HFF-Myc (cell line): Measurements from ENCODE around the gene DCAF12.
"Not testable (repeated sequence)": the region's sequence is repeated elsewhere in the genome, so short reads cannot be mapped to it uniquely, and the experiment has no call there.

ENCODE experiments used
- DNase-seq: peaks from one replicate; pipeline ENCODE4 v3.0.0-alpha.2; 2011; ENCODE audit warnings: low read depth; ENCODE audit errors: extremely low read depth
- H3K4me3 ChIP-seq: replicated peaks from 2 replicates; pipeline ENCODE4 v1.5.1; 2011; ENCODE audit warnings: low read depth, mild to moderate bottlenecking, control low read depth, low read length
- TF ChIP-seq, protein P1 (sequence below): IDR thresholded peaks from 2 replicates; pipeline ENCODE4 v1.5.1; 2012; ENCODE audit warnings: mild to moderate bottlenecking, low read depth, low read length, control low read depth; ENCODE audit errors: missing control alignments

DCAF12 gene

DNA sequence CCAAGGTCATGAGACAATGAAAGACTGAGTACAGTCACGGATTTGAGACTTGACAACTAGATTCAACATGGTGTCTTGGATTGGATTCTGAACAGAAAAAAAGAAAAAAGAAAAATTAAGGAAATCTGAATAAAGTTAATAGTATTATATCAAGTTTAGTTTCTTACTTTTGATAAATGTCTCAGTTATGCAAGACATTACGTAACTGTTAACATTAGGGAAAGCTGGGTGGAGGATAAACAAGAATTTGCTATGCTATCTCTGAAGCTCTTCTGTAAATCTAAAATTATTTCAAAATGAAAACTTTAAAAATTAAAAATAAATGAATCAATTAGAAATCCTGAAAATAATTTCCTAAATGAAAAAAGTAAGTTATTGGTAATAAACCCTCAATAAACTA is 14.4 kb upstream of the DCAF12 start:
- no peak overlapping the region for H3K4me3 ChIP-seq
- no peak for DNase-seq
- TF ChIP-seq, protein P1, sequence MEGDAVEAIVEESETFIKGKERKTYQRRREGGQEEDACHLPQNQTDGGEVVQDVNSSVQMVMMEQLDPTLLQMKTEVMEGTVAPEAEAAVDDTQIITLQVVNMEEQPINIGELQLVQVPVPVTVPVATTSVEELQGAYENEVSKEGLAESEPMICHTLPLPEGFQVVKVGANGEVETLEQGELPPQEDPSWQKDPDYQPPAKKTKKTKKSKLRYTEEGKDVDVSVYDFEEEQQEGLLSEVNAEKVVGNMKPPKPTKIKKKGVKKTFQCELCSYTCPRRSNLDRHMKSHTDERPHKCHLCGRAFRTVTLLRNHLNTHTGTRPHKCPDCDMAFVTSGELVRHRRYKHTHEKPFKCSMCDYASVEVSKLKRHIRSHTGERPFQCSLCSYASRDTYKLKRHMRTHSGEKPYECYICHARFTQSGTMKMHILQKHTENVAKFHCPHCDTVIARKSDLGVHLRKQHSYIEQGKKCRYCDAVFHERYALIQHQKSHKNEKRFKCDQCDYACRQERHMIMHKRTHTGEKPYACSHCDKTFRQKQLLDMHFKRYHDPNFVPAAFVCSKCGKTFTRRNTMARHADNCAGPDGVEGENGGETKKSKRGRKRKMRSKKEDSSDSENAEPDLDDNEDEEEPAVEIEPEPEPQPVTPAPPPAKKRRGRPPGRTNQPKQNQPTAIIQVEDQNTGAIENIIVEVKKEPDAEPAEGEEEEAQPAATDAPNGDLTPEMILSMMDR, result no peak

DNA sequence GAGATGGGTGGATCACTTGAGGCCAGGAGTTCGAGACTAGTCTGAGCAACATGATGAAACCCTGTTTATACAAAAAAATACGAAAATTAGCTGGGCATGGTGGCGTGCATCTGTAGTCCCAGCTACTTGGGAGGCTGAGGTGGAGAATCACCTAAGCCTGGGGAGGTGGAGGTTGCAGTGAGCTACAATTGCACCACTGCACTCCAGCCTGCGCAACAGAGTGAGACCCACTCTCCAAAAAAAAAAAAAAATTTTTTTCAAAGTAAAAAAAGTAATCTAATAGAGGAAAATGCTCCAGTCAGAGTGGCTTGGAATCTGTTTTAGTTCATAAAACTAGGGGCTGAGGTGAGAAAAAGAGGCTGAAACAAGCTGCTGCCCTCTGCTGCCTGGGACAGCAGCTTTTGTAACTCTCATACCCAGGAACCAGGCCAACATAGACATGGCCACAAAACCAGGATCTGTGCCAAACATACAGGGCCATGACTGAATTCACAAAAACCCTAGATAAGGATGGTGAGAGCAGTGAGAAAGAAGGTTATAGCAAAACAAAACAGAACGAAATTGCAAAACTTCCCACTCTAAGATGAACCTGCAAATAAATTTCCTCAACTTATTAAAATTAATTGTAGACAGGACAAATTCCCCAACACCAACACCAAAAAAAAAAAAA is 13.1 kb upstream of the DCAF12 start:
- no peak overlapping the region for H3K4me3 ChIP-seq
- peak; percentile 36 for DNase-seq
- TF ChIP-seq, protein P1, result peak; percentile 43

DNA sequence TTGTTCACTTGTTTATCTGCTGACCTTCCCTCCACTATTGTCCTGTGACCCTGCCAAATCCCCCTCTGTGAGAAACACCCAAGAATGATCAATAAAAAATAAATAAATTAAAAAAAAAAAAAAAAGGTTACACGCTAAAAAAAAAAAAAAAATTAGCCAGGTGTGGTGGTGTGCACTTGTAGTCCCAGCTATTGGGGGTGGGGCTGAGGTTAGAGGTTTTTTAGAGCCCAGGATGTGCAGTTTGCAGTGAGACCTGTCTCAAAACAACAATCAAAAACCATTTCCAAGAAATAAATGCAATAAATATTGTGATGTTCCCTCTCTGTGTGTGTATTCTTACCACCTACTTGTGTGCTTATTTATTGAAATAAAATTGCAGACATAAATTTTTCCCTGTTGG is 12.1 kb upstream of the DCAF12 start:
- H3K4me3 ChIP-seq, DNase-seq: not testable (repeated sequence)

DNA sequence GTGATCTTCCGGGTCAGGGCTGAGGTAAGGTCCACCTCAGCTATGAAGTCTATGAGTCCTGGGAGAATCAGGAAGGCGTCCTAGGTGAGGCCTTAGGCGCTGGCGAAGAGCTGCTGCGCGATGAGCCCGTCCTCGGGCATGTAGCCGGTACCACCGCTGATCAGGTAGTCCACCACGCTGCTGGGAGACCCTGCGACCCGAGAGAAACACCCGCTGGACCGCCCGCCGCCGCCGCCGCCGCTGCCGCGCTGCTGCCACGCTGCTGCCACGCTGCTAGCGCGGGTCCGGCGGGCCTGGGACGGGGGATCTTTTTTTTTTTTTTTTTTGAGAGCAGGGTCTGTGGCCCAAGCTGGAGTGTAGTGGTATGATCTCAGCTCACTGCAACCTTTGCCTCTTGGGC is 8.0 kb upstream of the DCAF12 start:
- no peak for DNase-seq
- no peak overlapping the region for H3K4me3 ChIP-seq
- TF ChIP-seq, protein P1, result no peak

DNA sequence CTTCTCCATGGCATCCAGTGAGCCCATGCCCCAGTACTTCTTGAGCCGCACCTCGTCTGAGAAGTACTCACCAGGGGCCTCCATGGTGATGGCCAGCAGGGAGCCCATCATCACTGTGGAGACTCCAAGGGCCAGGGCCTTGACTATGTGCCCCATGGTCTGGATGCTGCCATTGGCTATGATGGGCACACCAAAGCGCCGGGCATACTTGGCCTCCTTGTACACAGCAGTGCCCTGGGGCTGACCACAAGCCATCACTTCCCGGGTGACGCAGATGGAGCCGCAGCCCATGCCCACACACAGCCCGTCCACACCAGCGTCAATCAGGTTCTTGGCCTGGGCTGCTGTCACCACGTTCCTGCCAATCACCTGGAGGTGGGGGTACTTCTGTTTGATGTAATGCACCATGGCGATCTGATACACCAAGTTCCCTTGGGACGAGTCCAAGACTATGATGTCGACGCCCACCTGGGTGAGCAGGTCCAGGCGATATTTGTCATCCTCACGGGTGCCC is 7.0 kb upstream of the DCAF12 start:
- no peak overlapping the region for H3K4me3 ChIP-seq
- TF ChIP-seq, protein P1, result no peak
- no peak for DNase-seq

DNA sequence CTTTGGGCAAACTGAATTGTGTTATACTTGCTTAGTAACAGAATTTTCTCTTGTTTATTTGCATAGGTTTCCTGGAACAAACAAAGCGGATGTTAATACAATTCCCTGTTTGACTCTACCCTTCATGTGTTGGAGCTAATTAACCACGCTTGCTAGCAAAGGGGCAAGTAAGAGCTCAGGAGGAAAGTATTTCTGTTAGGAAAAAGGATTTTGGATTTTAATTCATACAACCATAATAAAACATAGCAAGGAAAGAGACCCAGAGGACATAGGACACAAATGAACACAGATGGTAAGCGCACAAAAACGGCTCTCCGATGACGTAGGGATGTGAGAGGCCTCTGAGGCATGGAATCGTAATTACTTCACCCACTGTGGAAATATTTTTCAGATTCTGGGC is 5.1 kb upstream of the DCAF12 start:
- TF ChIP-seq, protein P1, result no peak
- no peak for DNase-seq
- no peak overlapping the region for H3K4me3 ChIP-seq

DNA sequence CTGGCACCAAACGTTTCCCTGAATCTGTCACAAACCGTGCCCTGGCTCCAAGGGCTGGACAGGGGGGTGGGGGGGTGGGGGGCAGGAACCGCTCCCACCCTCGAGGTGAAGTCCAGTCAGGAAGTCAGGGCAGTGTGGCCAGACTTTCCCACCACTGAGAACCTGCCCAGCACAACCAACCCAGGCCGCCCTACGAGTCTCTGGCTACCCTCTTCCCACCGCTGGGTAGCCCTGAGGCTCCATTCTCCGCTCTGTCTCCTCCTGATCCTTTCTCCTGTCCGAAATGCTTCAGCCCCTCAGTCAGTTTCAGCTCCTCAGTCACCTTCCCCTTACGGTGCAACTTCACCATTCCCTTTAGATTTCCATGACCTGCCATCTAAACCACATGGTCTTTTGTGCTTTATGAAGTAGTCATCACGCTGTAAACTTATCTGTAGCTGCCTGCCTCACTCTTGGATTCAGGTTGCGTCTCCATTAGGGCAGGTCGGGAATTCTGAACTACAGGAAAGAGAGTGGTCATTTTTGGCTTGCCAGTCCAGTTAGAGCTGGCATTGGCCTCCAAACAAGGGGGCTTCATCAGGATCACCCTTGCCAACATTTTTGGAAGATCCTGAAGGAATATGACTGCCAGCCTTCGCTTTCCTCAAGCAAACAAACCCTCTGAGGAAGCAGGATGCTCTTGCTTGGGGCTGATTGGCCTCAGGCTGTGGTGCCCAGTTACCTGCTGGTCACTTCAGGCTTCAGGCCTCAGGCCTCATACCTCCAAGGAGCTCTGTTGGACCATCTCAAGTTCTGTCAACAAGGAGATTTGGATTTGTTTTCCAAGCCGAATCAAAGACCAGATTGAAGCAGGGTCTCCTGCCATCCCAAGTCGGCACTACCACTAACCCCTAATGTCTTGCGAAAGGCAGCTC is 794 bp upstream of the DCAF12 start:
- no peak for DNase-seq
- H3K4me3 ChIP-seq, result peak overlapping the region; percentile 73
- TF ChIP-seq, protein P1, result no peak
